ENCODE results near the gene UBD.

Gene UBD

DNA sequence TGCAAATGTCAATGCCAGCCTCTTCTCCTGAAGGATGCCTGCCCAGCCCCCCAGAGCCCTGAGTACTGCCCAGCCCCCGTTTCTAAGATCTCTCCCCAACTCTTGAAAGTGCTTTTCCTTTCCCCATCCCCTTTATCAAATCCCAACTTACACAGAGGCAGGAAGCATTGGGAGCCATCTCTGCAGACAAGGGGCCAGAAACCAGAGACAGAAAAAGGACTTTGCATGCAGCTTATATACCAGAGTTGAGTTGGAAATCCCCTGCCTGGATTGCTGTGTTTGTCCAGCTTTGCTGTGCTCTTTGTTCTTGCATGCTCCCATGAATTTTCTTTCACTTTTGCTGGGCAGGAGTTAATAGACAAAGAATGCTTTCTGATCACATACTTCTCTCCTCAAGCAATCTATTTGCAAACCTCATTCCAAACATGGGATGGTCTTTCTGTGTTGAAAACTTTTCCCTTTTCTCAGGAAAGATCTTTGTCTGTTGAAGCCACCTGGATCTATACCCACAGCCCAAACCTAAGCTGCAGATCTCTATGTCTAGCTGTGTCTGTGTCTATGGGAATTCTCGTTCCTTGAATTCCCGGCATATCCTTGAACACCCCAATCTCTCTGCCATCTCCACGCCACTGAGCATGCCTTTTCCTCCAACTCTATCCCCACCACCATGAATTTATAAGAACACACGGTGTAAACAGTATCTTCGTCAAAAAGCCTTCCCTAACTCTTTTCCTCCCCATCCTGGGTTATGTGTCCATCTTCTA lies at the start of gene UBD:
Gene UBD (minus strand): TSS at position 209 of the 764 bp plus-strand sequence. CDS start 31 bp downstream, at position 178.
- H3K27ac ChIP-seq (ENCODE audit: extremely low read depth, low read depth, low read length) = no peak within 1 kb of the TSS
- no peak within 1 kb of the TSS for H3K4me3 ChIP-seq (ENCODE audit: low read depth, low read length)
- no peaks in the 10 kb centered on the region for H3K36me3 ChIP-seq (ENCODE audit: control insufficient read depth in 2 of 2, insufficient read depth in 1 of 2, low read length in 2 of 2)
- H3K4me1 ChIP-seq (ENCODE audit: control insufficient read depth, insufficient read depth, low read length) = no peaks in the 10 kb centered on the region
- H3K9me3 ChIP-seq (ENCODE audit: control insufficient read depth, insufficient read depth, low read depth, low read length) = no peaks in the 10 kb centered on the region
- CTCF ChIA-PET = interaction anchor here (0.6 to 1.3 kb wide), 2 partner anchors 94 to 418 kb away, joined by 3 read pairs; no protein-coding TSS in a partner anchor
- no peak for TF ChIP-seq ZNF280C (tag by site-specific recombination; IDR thresholded peaks at IDR 0.05)
- TF ChIP-seq, protein P1, sequence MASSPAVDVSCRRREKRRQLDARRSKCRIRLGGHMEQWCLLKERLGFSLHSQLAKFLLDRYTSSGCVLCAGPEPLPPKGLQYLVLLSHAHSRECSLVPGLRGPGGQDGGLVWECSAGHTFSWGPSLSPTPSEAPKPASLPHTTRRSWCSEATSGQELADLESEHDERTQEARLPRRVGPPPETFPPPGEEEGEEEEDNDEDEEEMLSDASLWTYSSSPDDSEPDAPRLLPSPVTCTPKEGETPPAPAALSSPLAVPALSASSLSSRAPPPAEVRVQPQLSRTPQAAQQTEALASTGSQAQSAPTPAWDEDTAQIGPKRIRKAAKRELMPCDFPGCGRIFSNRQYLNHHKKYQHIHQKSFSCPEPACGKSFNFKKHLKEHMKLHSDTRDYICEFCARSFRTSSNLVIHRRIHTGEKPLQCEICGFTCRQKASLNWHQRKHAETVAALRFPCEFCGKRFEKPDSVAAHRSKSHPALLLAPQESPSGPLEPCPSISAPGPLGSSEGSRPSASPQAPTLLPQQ (tag by site-specific recombination; IDR thresholded peaks at IDR 0.05) = no peak
- no peak for TF ChIP-seq ZNF677 (tag by site-specific recombination; IDR thresholded peaks at IDR 0.05)
- no peak for TF ChIP-seq ZNF658 (tag by site-specific recombination; IDR thresholded peaks at IDR 0.05)
- TF ChIP-seq BCL11B (tag by site-specific recombination; IDR thresholded peaks at IDR 0.05; ENCODE audit: low read depth) = no peak
- no peak for TF ChIP-seq ZNF426 (tag by site-specific recombination; IDR thresholded peaks at IDR 0.05)
- TF ChIP-seq, protein P2, sequence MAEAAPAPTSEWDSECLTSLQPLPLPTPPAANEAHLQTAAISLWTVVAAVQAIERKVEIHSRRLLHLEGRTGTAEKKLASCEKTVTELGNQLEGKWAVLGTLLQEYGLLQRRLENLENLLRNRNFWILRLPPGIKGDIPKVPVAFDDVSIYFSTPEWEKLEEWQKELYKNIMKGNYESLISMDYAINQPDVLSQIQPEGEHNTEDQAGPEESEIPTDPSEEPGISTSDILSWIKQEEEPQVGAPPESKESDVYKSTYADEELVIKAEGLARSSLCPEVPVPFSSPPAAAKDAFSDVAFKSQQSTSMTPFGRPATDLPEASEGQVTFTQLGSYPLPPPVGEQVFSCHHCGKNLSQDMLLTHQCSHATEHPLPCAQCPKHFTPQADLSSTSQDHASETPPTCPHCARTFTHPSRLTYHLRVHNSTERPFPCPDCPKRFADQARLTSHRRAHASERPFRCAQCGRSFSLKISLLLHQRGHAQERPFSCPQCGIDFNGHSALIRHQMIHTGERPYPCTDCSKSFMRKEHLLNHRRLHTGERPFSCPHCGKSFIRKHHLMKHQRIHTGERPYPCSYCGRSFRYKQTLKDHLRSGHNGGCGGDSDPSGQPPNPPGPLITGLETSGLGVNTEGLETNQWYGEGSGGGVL (tag by site-specific recombination; IDR thresholded peaks at IDR 0.05) = no peak
- TF ChIP-seq KLF1 (tag by site-specific recombination; IDR thresholded peaks at IDR 0.05) = no peak
- TF ChIP-seq ZNF510 (tag by site-specific recombination; IDR thresholded peaks at IDR 0.05; ENCODE audit: insufficient replicate concordance) = no peak
- no peak for TF ChIP-seq ZNF214 (tag by site-specific recombination; IDR thresholded peaks at IDR 0.05; ENCODE audit: borderline replicate concordance)
- no peak for TF ChIP-seq ZNF776 (tag by site-specific recombination; IDR thresholded peaks at IDR 0.05; ENCODE audit: borderline replicate concordance)
- no peak for TF ChIP-seq ZNF571 (tag by site-specific recombination; IDR thresholded peaks at IDR 0.05)
- TF ChIP-seq, protein P3, sequence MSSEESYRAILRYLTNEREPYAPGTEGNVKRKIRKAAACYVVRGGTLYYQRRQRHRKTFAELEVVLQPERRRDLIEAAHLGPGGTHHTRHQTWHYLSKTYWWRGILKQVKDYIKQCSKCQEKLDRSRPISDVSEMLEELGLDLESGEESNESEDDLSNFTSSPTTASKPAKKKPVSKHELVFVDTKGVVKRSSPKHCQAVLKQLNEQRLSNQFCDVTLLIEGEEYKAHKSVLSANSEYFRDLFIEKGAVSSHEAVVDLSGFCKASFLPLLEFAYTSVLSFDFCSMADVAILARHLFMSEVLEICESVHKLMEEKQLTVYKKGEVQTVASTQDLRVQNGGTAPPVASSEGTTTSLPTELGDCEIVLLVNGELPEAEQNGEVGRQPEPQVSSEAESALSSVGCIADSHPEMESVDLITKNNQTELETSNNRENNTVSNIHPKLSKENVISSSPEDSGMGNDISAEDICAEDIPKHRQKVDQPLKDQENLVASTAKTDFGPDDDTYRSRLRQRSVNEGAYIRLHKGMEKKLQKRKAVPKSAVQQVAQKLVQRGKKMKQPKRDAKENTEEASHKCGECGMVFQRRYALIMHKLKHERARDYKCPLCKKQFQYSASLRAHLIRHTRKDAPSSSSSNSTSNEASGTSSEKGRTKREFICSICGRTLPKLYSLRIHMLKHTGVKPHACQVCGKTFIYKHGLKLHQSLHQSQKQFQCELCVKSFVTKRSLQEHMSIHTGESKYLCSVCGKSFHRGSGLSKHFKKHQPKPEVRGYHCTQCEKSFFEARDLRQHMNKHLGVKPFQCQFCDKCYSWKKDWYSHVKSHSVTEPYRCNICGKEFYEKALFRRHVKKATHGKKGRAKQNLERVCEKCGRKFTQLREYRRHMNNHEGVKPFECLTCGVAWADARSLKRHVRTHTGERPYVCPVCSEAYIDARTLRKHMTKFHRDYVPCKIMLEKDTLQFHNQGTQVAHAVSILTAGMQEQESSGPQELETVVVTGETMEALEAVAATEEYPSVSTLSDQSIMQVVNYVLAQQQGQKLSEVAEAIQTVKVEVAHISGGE (tag by site-specific recombination; conservative IDR thresholded peaks at IDR 0.05; ENCODE audit: low read depth) = no peak
- TF ChIP-seq ZNF701 (tag by site-specific recombination; IDR thresholded peaks at IDR 0.05) = no peak
- TF ChIP-seq, protein P4, sequence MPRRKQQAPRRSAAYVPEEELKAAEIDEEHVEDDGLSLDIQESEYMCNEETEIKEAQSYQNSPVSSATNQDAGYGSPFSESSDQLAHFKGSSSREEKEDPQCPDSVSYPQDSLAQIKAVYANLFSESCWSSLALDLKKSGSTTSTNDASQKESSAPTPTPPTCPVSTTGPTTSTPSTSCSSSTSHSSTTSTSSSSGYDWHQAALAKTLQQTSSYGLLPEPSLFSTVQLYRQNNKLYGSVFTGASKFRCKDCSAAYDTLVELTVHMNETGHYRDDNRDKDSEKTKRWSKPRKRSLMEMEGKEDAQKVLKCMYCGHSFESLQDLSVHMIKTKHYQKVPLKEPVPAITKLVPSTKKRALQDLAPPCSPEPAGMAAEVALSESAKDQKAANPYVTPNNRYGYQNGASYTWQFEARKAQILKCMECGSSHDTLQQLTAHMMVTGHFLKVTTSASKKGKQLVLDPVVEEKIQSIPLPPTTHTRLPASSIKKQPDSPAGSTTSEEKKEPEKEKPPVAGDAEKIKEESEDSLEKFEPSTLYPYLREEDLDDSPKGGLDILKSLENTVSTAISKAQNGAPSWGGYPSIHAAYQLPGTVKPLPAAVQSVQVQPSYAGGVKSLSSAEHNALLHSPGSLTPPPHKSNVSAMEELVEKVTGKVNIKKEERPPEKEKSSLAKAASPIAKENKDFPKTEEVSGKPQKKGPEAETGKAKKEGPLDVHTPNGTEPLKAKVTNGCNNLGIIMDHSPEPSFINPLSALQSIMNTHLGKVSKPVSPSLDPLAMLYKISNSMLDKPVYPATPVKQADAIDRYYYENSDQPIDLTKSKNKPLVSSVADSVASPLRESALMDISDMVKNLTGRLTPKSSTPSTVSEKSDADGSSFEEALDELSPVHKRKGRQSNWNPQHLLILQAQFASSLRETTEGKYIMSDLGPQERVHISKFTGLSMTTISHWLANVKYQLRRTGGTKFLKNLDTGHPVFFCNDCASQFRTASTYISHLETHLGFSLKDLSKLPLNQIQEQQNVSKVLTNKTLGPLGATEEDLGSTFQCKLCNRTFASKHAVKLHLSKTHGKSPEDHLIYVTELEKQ (tag by site-specific recombination; IDR thresholded peaks at IDR 0.05; ENCODE audit: borderline replicate concordance) = no peak
- no peak for TF ChIP-seq ZNF610 (tag by site-specific recombination; IDR thresholded peaks at IDR 0.05; ENCODE audit: borderline replicate concordance)
- no peak for TF ChIP-seq ZNF529 (tag by site-specific recombination; IDR thresholded peaks at IDR 0.05; ENCODE audit: insufficient replicate concordance)
- TF ChIP-seq, protein P5, sequence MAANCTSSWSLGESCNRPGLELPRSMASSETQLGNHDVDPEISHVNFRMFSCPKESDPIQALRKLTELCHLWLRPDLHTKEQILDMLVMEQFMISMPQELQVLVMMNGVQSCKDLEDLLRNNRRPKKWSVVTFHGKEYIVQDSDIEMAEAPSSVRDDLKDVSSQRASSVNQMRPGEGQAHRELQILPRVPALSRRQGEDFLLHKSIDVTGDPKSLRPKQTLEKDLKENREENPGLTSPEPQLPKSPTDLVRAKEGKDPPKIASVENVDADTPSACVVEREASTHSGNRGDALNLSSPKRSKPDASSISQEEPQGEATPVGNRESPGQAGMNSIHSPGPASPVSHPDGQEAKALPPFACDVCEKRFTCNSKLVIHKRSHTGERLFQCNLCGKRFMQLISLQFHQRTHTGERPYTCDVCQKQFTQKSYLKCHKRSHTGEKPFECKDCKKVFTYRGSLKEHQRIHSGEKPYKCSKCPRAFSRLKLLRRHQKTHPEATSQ (tag by site-specific recombination; IDR thresholded peaks at IDR 0.05) = no peak
- TF ChIP-seq KLF8 (tag by site-specific recombination; IDR thresholded peaks at IDR 0.05) = no peak
- POLR2A ChIA-PET = no interaction called here

Data from HEK293 (cell line).